HL-60 (cell line): ENCODE data around the gene GALNT12.

Experiments used
- DNase-seq, 2 experiments: peaks; one replicate each; pipeline ENCODE4 v3.0.0-alpha.2; 2010 to 2020; ENCODE audit warnings: low read depth in 1 of 2, low spot score in 1 of 2
- H3K27ac ChIP-seq: fragments of 250-450 bp; sonication (Bioruptor Pico); replicated peaks from 2 replicates; pipeline ENCODE4 v1.5.1; 2020; ENCODE audit warnings: mild to moderate bottlenecking, moderate library complexity
- H3K27me3 ChIP-seq: fragments of 250-450 bp; sonication (Bioruptor Pico); 2 replicates; pipeline ENCODE4 v1.5.1; 2021; ENCODE audit warnings: mild to moderate bottlenecking, moderate library complexity; ENCODE audit not compliant: insufficient read depth, poor library complexity, severe bottlenecking
- H3K4me3 ChIP-seq: replicated peaks from 2 replicates; pipeline ENCODE4 v1.5.1; 2011; ENCODE audit warnings: mild to moderate bottlenecking, control low read depth, low read length; ENCODE audit not compliant: insufficient read depth
- GABPA ChIP-seq: IDR thresholded peaks from 2 replicates; pipeline ENCODE4 v1.6.1; 2012; ENCODE audit warnings: low read depth
- POLR2AphosphoS5 ChIP-seq: IDR thresholded peaks from 2 replicates; pipeline ENCODE4 v1.6.1; 2012; ENCODE audit warnings: low read depth
- REST ChIP-seq: IDR thresholded peaks from 2 replicates; pipeline ENCODE4 v1.6.1; 2012; ENCODE audit warnings: low read depth; ENCODE audit not compliant: insufficient replicate concordance
- SPI1 ChIP-seq: IDR thresholded peaks from 2 replicates; pipeline ENCODE4 v1.6.1; 2012; ENCODE audit warnings: low read depth, mild to moderate bottlenecking, borderline replicate concordance
- TF ChIP-seq, protein P1 (sequence below): IDR thresholded peaks from one replicate; pipeline ENCODE4 v1.5.1; 2011; ENCODE audit warnings: low read length, control low read depth, inconsistent platforms; ENCODE audit not compliant: insufficient read depth

Gene GALNT12

DNA sequence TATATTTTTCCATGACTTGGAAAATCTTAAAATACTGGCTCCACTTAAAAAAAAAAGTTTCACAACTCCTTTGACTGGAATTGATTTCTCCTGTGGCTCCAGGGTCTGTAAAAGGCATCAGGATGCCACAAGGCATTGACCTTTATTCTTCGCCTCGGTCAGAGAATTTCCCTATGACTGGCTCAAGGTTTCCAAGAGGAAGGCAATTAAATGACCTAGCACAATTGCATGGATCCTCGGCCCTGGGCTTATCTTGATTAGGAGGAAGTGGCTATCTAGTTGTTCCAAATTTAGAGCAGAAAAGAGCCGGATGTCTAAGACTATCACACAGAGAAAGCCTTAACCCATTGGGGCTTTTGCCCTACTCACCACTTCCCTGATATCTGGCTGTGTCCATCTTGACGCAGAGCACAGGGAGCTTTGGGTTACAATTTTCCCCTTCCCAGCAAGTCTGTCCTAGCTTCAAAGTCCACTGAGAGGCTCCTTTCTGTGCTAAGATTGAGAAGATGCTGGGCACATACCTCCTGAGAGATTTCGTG, 79.3 kb downstream of the GALNT12 start:
- Histone ChIP-seq H3K27me3 (no peaks in the 10 kb centered on the region), H3K4me3 (no peak overlapping the region), H3K27ac (no peak overlapping the region)
- no peak for DNase-seq
- no peak for TF ChIP-seq POLR2AphosphoS5
- TF ChIP-seq SPI1: no peak
- no peak for TF ChIP-seq GABPA
- TF ChIP-seq, protein P1, sequence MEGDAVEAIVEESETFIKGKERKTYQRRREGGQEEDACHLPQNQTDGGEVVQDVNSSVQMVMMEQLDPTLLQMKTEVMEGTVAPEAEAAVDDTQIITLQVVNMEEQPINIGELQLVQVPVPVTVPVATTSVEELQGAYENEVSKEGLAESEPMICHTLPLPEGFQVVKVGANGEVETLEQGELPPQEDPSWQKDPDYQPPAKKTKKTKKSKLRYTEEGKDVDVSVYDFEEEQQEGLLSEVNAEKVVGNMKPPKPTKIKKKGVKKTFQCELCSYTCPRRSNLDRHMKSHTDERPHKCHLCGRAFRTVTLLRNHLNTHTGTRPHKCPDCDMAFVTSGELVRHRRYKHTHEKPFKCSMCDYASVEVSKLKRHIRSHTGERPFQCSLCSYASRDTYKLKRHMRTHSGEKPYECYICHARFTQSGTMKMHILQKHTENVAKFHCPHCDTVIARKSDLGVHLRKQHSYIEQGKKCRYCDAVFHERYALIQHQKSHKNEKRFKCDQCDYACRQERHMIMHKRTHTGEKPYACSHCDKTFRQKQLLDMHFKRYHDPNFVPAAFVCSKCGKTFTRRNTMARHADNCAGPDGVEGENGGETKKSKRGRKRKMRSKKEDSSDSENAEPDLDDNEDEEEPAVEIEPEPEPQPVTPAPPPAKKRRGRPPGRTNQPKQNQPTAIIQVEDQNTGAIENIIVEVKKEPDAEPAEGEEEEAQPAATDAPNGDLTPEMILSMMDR: no peak
- TF ChIP-seq REST: no peak

DNA sequence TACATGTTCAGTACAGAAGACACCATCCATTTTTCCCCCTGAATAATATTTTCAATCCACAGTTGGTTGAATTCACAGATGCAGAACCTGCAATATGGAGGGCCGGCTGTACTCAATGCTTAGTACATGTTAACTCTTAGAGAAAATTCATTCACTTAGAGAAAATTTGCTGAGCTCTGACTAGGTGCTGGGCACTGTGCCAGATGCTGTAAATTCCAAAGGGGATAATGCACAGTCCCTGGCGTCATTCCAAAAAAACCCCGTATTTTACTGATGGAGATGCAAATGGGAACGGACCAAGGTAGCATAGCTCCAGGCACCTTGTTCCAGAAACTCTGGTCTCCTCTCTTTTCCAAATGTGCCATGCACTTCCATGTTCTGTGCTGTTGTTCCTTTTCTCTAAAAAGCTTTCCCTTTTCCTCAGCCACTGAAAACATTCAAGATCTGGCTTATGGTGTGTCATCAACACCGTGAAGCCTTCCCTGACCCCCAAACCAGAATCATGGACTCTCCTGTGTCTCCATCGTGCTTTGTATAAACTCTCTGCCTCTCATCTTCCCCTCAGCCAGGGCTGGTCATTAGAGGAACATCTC, 80.5 kb downstream of the GALNT12 start:
- H3K27ac ChIP-seq: no peak overlapping the region
- DNase-seq: no peak
- TF ChIP-seq REST (no peak), POLR2AphosphoS5 (no peak), GABPA (no peak), SPI1 (no peak)
- TF ChIP-seq, protein P1: no peak
- H3K27me3 ChIP-seq: no peaks in the 10 kb centered on the region
- no peak overlapping the region for H3K4me3 ChIP-seq

- TF ChIP-seq POLR2AphosphoS5 (no peak), SPI1 (no peak), REST (no peak), GABPA (no peak)
- TF ChIP-seq, protein P1: no peak
- no peak overlapping the region for H3K27ac ChIP-seq
Measured at GRCh38 chr9:98888801-98889421, 81.4 kb downstream of the GALNT12 start.

More at GRCh38 chr9:98888801-98889421, 81.4 kb downstream of the GALNT12 start:
- no peak for DNase-seq
- Histone ChIP-seq H3K27me3 (no peaks in the 10 kb centered on the region), H3K4me3 (no peak overlapping the region)
